K562 (cell line): ENCODE measurements around the gene RPUSD2. TPM values are rescaled to one million over a fixed set of nuclear protein-coding genes. Genes with fewer than 3 reads are reported as not detected.

Experiments used
- ATAC-seq: fragments of 200-7000 bp; cut with Tn5 transposase; 3 replicates; pipeline ENCODE4 v1.9.1; 2020; ENCODE audit warnings: moderate library complexity
- BruUV-seq: library from RNA; stranded (reverse); fragments of 400-500 nt; replicated peaks from 2 replicates; lab custom pipeline; 2021; lab: Mats Ljungman, UMichigan
- CTCF ChIA-PET: fragments of 300-600 bp; formaldehyde crosslinking; extraction: SDS; loops from one replicate; lab custom pipeline; 2021; ENCODE audit warnings: low intra/inter-chr PET ratio; lab: Yijun Ruan, JAX
- POLR2A ChIA-PET: fragments of 300-600, 350-650 bp; sonication (Branson Sonifier 250); formaldehyde crosslinking; extraction: SDS; loops from one replicate; lab custom pipeline; 2021; ENCODE audit warnings: antibody characterized with exemption, inconsistent platforms; lab: Yijun Ruan, JAX
- DNase-seq, 4 experiments: peaks; one replicate each; pipeline versions ENCODE4 v3.0.0 to v3.0.0-alpha.2; 2011 to 2018; ENCODE audit warnings: low spot score in 3 of 4, mixed read lengths in 3 of 4; ENCODE audit errors: extremely low read depth in 1 of 4
- FAIRE-seq: peaks from 2 replicates; lab custom pipeline; 2011; peaks lifted over from hg19 to GRCh38; lab: Jason Lieb, UNC
- H2AFZ ChIP-seq: 2 replicates; pipeline ENCODE4 v1.6.0; 2011; ENCODE audit warnings: low read depth, low read length, control low read depth, inconsistent platforms
- H3K27ac ChIP-seq: fragments of 200-600 bp; 3 replicates; pipeline ENCODE4 v1.8.0; 2011; ENCODE audit warnings: low read depth, mild to moderate bottlenecking, control low read depth, inconsistent platforms, low read length, moderate library complexity, mixed read lengths; ENCODE audit errors: extremely low read depth
- H3K27me3 ChIP-seq, 2 experiments: fragments of 300-600 bp in 1 of 2; 2 replicates in 1 of 2; 3 replicates in 1 of 2; pipeline versions ENCODE4 v1.6.0 to v1.8.0; 2011; ENCODE audit warnings: inconsistent platforms in 2 of 2, low read length in 2 of 2, mild to moderate bottlenecking in 1 of 2, mixed read lengths in 1 of 2, moderate library complexity in 1 of 2; ENCODE audit not compliant: control insufficient read depth in 2 of 2, insufficient read depth in 2 of 2
- H3K36me3 ChIP-seq: fragments of 300-600 bp; 3 replicates; pipeline ENCODE4 v1.8.0; 2011; ENCODE audit warnings: mild to moderate bottlenecking, low read length, inconsistent platforms; ENCODE audit not compliant: control insufficient read depth, insufficient read depth
- H3K4me1 ChIP-seq, 2 experiments: fragments of 200-600 bp in 1 of 2; replicated peaks in 1 of 2; 2 replicates in 1 of 2; 3 replicates in 1 of 2; pipeline versions ENCODE4 v1.5.1 to v1.8.0; 2011; ENCODE audit warnings: inconsistent platforms in 2 of 2, low read length in 2 of 2, mild to moderate bottlenecking in 1 of 2, mixed read lengths in 1 of 2, moderate library complexity in 1 of 2; ENCODE audit not compliant: control insufficient read depth in 2 of 2, insufficient read depth in 2 of 2
- H3K4me2 ChIP-seq: 2 replicates; pipeline ENCODE4 v1.6.1; 2011; ENCODE audit warnings: low read length, control low read depth, inconsistent platforms, mixed read lengths; ENCODE audit not compliant: insufficient read depth
- H3K4me3 ChIP-seq: fragments of 200-600 bp; sonication (generic), shearing (Covaris generic); 2 replicates; pipeline ENCODE4 v1.5.1; 2016; ENCODE audit warnings: control low read depth, inconsistent platforms
- H3K79me2 ChIP-seq: fragments of 200-600 bp; 3 replicates; pipeline ENCODE4 v1.8.0; 2011; ENCODE audit warnings: low read length, inconsistent platforms; ENCODE audit not compliant: control insufficient read depth, insufficient read depth
- H3K9ac ChIP-seq, 2 experiments: 2 replicates each; pipeline versions ENCODE4 v1.6.0 to v1.6.1; 2011; ENCODE audit warnings: low read depth in 2 of 2, low read length in 2 of 2, control low read depth in 1 of 2, inconsistent platforms in 1 of 2, mild to moderate bottlenecking in 1 of 2, mixed read lengths in 1 of 2; ENCODE audit not compliant: insufficient read depth in 1 of 2
- H3K9me1 ChIP-seq: one replicate; pipeline ENCODE4 v1.6.0; 2011; ENCODE audit warnings: inconsistent platforms, mild to moderate bottlenecking, low read length, moderate library complexity; ENCODE audit not compliant: control insufficient read depth, insufficient read depth
- H3K9me3 ChIP-seq: replicated peaks from 2 replicates; pipeline ENCODE4 v1.5.1; 2011; ENCODE audit warnings: low read depth, low read length, inconsistent platforms; ENCODE audit not compliant: control insufficient read depth, insufficient read depth
- H4K20me1 ChIP-seq: replicated peaks from 2 replicates; pipeline ENCODE4 v1.6.1; 2011; ENCODE audit warnings: low read length, inconsistent platforms, mixed read lengths; ENCODE audit not compliant: control insufficient read depth, insufficient read depth
- CEBPB ChIP-seq: fragments of 450-650 bp; IDR thresholded peaks from 2 replicates; pipeline ENCODE4 v1.6.1; 2016; ENCODE audit warnings: missing genetic modification characterization, missing compliant biosample characterization
- MAFG ChIP-seq: fragments of 450-650 bp; conservative IDR thresholded peaks from 2 replicates; pipeline ENCODE4 v1.6.1; 2016; ENCODE audit warnings: missing genetic modification characterization, missing compliant biosample characterization
- NFIC ChIP-seq: fragments of 450-650 bp; IDR thresholded peaks from 2 replicates; pipeline ENCODE4 v1.6.1; 2017; ENCODE audit warnings: mild to moderate bottlenecking, inconsistent platforms
- NR2C1 ChIP-seq, 2 experiments: fragments of 450-650 bp; IDR thresholded peaks; 2 replicates each; pipeline ENCODE4 v1.6.1; 2017; ENCODE audit warnings: mild to moderate bottlenecking in 2 of 2, antibody characterized with exemption in 1 of 2, inconsistent platforms in 1 of 2, missing compliant biosample characterization in 1 of 2, missing genetic modification characterization in 1 of 2
- POU5F1 ChIP-seq: fragments of 150-350 bp; IDR thresholded peaks from 2 replicates; pipeline ENCODE4 v1.6.1; 2014; ENCODE audit warnings: borderline replicate concordance, low read length, low read depth, mild to moderate bottlenecking; ENCODE audit not compliant: partially characterized antibody
- ZNF212 ChIP-seq: fragments of 450-650 bp; formaldehyde crosslinking; IDR thresholded peaks from 2 replicates; pipeline ENCODE4 v1.4.0; 2020; ENCODE audit warnings: mild to moderate bottlenecking
- WGBS: fragments of 100-300 bp; shearing (Covaris generic); methylation state at CpG from one replicate; pipeline ENCODE4 v1.1.6; 2016; ENCODE audit warnings: low coverage, mixed read lengths; ENCODE audit not compliant: insufficient coverage; ENCODE audit errors: missing lambda C conversion rate; 5-methylcytosine and 5-hydroxymethylcytosine counted together
- in situ Hi-C: fragments of 300-500 bp; cut with MboI; formaldehyde crosslinking; loops from 4 replicates; pipeline ENCODE4 v1.15.0; 2018; ENCODE audit warnings: inconsistent platforms, mixed read lengths
- intact Hi-C: fragments of 100-400 bp; cut with micrococcal nuclease; formaldehyde crosslinking; loops from 2 replicates; pipeline ENCODE4 v1.14.2; 2022
- polyA plus RNA-seq, 8 experiments: library from polyadenylated mRNA; depleted of rRNA in 4 of 8; stranded (reverse) in 5 of 8; unstranded in 3 of 8; fragments of >200 nt; fragmentation: Nextera tagmentation in 2 of 8; fragmentation: Illumina TruSeq in 1 of 8; extraction: Ambion mirVana in 2 of 8; extraction: Trizol in 1 of 8; gene quantifications; 2 replicates each; pipeline versions ENCODE4 v1.2.1 to v1.2.3, GENCODE V29; 2011 to 2014; ENCODE audit warnings: inconsistent platforms in 1 of 8, missing spikeins in 1 of 8
- total RNA-seq, 7 experiments: library from RNA; depleted of rRNA in 6 of 7; stranded (reverse); fragments of >200 nt in 6 of 7; fragmentation: Illumina TruSeq in 2 of 7; extraction: Trizol in 2 of 7; gene quantifications; 2 replicates each; pipeline versions ENCODE4 v1.2.1 to v1.2.3, GENCODE V29; 2011 to 2021; ENCODE audit warnings: low replicate concordance in 1 of 7
- TF ChIP-seq, protein P1 (sequence below), 2 experiments: fragments of 450-650 bp; IDR thresholded peaks; 2 replicates each; pipeline ENCODE4 v1.6.1; 2016

RPUSD2 gene
- total and polyA plus RNA-seq, 9 of the 15 experiments (the other 6 are each of a cell fraction or from before 2014, with no cell fraction given) = 3.7 to 30.2 (median 14.3) TPM

DNA sequence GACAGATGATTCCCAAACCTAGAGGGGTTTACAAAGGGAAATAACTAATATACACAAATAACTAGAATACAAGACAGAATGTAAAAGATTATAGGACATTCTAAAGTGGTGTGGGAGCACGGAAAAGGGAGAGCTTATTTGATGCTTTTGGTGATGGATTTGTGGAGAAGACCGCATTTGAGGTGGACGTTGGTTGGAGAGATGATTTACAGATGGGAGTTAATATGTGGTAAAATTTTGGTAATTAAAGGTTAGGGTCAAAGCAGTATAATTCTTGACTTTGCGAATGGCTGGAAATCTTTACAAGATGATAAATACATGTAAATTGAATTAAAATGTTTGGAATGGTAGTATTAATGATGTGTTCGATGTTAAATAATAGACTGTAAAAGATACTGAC lies 26.1 kb downstream of the RPUSD2 start (continued):
- TF ChIP-seq CEBPB (tag) (no peak), POU5F1 (no peak), MAFG (no peak)
- TF ChIP-seq, protein P1, sequence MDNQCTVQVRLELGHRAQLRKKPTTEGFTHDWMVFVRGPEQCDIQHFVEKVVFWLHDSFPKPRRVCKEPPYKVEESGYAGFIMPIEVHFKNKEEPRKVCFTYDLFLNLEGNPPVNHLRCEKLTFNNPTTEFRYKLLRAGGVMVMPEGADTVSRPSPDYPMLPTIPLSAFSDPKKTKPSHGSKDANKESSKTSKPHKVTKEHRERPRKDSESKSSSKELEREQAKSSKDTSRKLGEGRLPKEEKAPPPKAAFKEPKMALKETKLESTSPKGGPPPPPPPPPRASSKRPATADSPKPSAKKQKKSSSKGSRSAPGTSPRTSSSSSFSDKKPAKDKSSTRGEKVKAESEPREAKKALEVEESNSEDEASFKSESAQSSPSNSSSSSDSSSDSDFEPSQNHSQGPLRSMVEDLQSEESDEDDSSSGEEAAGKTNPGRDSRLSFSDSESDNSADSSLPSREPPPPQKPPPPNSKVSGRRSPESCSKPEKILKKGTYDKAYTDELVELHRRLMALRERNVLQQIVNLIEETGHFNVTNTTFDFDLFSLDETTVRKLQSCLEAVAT (IDR thresholded peaks at IDR 0.05) = 0 out of 4 replicates have a peak, but pooled peaks of 1 of the 2 experiments have one; percentile 58

DNA sequence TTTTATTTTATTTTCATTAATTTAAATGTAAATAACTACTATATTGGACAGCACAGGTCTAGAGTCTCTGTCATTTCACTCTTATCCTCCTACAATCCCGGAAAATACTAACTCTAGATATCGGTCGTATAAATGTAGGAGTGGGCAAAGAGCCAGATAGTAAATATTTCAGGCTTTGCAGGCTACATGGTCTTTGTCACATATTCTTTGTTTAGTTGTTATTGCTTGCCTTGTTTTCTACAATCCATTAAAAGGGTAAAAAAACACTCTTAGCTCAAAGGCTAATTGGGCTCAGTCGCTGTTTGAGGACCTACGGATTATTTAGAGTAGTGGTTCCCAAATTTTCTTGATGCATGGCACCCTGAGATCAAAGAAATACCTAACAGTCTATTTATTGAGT lies 26.7 kb downstream of the RPUSD2 start:
- H3K4me1 ChIP-seq = peaks cover 9 to 12% of the 10 kb centered on the region in 2 experiments; a peak in 3 of 5 replicates
- peak overlapping the region; percentile 87 for H3K4me2 ChIP-seq
- BruUV-seq = no TSS peak
- TF ChIP-seq NFIC (peak; percentile 65), NR2C1 (IDR thresholded peaks at IDR 0.05) (no peak), NR2C1 (tag; IDR thresholded peaks at IDR 0.05) (no peak), ZNF212 (CRISPR knock-in tag) (no peak)
- H3K9ac ChIP-seq = peak overlapping the region in 1 of 2 experiments; percentile 85; a peak in 1 of 4 replicates
- H3K79me2 ChIP-seq = peaks cover 67% of the 10 kb centered on the region
- intact Hi-C loops (loop anchor here (10.0 kb wide), 2 partner anchors 169 to 299 kb away; partner anchors contain the start of genes C15orf62, GCHFR and VPS18), in situ Hi-C loops (no loop called here)
- no peak overlapping the region for H3K4me3 ChIP-seq
- peak overlapping the region; percentile 6; the same call in 1 of the 2 replicates for H2AFZ ChIP-seq
- ChIA-PET POLR2A (interaction anchor here (1.3 kb wide), 1 partner anchor 10 kb away, joined by 3 read pairs; no protein-coding TSS in a partner anchor), CTCF (no interaction called here)
- no peaks in the 10 kb centered on the region for H4K20me1 ChIP-seq
- peak overlapping the region; percentile 19; the same call in 1 of the 3 replicates for H3K27ac ChIP-seq
- H3K36me3 ChIP-seq = peaks cover 7% of the 10 kb centered on the region; the same call in 1 of the 3 replicates
- 0 out of 2 replicates have a peak, but pooled peaks cover 1% of the 10 kb centered on the region for H3K9me3 ChIP-seq
- WGBS = 24% methylated on average over 5 of the region's 5 CpGs
- H3K27me3 ChIP-seq = no peaks in the 10 kb centered on the region
- ATAC-seq (no peak), FAIRE-seq (no peak), DNase-seq (no peak)
- H3K9me1 ChIP-seq = no peaks in the 10 kb centered on the region
